GM23338 (cell line): ENCODE results near the gene CALML5. TPM values are rescaled to one million over a fixed set of nuclear protein-coding genes. Genes with fewer than 3 reads are reported as not detected.

Experiments
- ATAC-seq: fragments of 200-7000 bp; cut with Tn5 transposase; 3 replicates; pipeline ENCODE4 v1.9.1; 2020
- DNase-seq: peaks from one replicate; pipeline ENCODE4 v3.0.0-alpha.2; 2015; ENCODE audit warnings: low spot score
- H2AFZ ChIP-seq: fragments of 200-600 bp; sonication (generic); 2 replicates; pipeline ENCODE4 v1.8.0; 2016; ENCODE audit warnings: antibody characterized with exemption, mild to moderate bottlenecking, moderate library complexity
- H3F3A ChIP-seq: fragments of 200-600 bp; sonication (generic); replicated peaks from 2 replicates; pipeline ENCODE4 v1.8.0; 2017; ENCODE audit warnings: antibody characterized with exemption, mixed run types, low read depth
- H3K27ac ChIP-seq: fragments of 200-600 bp; sonication (generic); 2 replicates; pipeline ENCODE4 v1.6.1; 2016; ENCODE audit warnings: low read depth
- H3K27me3 ChIP-seq: fragments of 200-600 bp; sonication (generic); 2 replicates; pipeline ENCODE4 v1.8.0; 2016; ENCODE audit warnings: mild to moderate bottlenecking, mixed run types, moderate library complexity; ENCODE audit not compliant: insufficient read depth
- H3K36me3 ChIP-seq: fragments of 200-600 bp; sonication (generic); 2 replicates; pipeline ENCODE4 v1.8.0; 2016; ENCODE audit warnings: mild to moderate bottlenecking; ENCODE audit not compliant: insufficient read depth
- H3K4me1 ChIP-seq: fragments of 200-600 bp; sonication (generic); 2 replicates; pipeline ENCODE4 v1.8.0; 2016; ENCODE audit warnings: mild to moderate bottlenecking, moderate library complexity; ENCODE audit not compliant: insufficient read depth
- H3K4me2 ChIP-seq: fragments of 200-600 bp; sonication (generic); 2 replicates; pipeline ENCODE4 v1.7.1; 2017; ENCODE audit warnings: mixed run types
- H3K4me3 ChIP-seq: fragments of 200-600 bp; sonication (generic); 2 replicates; pipeline ENCODE4 v1.6.1; 2016; ENCODE audit warnings: mixed run types
- H3K79me2 ChIP-seq: fragments of 200-600 bp; sonication (generic); replicated peaks from 2 replicates; pipeline ENCODE4 v1.8.0; 2017; ENCODE audit warnings: mild to moderate bottlenecking; ENCODE audit not compliant: insufficient read depth
- H3K9me2 ChIP-seq: fragments of 200-600 bp; sonication (generic); 2 replicates; pipeline ENCODE4 v1.8.0; 2017; ENCODE audit not compliant: insufficient read depth
- H4K20me1 ChIP-seq: fragments of 200-600 bp; sonication (generic); replicated peaks from 2 replicates; pipeline ENCODE4 v1.8.0; 2017; ENCODE audit warnings: mild to moderate bottlenecking; ENCODE audit not compliant: insufficient read depth
- H3K27ac Mint-ChIP-seq: 2 replicates; pipeline ENCODE4 v1.8.0; 2020; ENCODE audit warnings: inconsistent platforms, mild to moderate bottlenecking, moderate library complexity, mixed read lengths
- H3K27me3 Mint-ChIP-seq: 3 replicates; pipeline ENCODE4 v1.8.0; 2022; ENCODE audit warnings: low read depth, mild to moderate bottlenecking, moderate library complexity, mixed read lengths, inconsistent platforms; ENCODE audit not compliant: insufficient read depth, poor library complexity
- H3K36me3 Mint-ChIP-seq: 3 replicates; pipeline ENCODE4 v1.8.0; 2021; ENCODE audit warnings: low read depth, mild to moderate bottlenecking, inconsistent platforms, moderate library complexity, mixed read lengths
- H3K4me1 Mint-ChIP-seq: 3 replicates; pipeline ENCODE4 v1.8.0; 2020; ENCODE audit warnings: mild to moderate bottlenecking, inconsistent platforms, mixed read lengths
- H3K4me3 Mint-ChIP-seq: 3 replicates; pipeline ENCODE4 v1.8.0; 2021; ENCODE audit warnings: moderate library complexity, mild to moderate bottlenecking, inconsistent platforms, mixed read lengths
- H3K9me3 Mint-ChIP-seq: 3 replicates; pipeline ENCODE4 v1.8.0; 2020; ENCODE audit warnings: moderate library complexity, mild to moderate bottlenecking, inconsistent platforms, mixed read lengths
- CREB1 ChIP-seq: fragments of 250-450 bp; sonication (Bioruptor Pico); IDR thresholded peaks from 2 replicates; pipeline ENCODE4 v1.5.0; 2020; ENCODE audit warnings: low read depth, mild to moderate bottlenecking, moderate library complexity
- EZH2 ChIP-seq: fragments of 200-600 bp; sonication (generic); IDR thresholded peaks from one replicate; pipeline ENCODE4 v1.8.0; 2017; ENCODE audit warnings: antibody characterized with exemption, mild to moderate bottlenecking, low read depth; ENCODE audit not compliant: unreplicated experiment
- EZH2phosphoT487 ChIP-seq: fragments of 200-600 bp; sonication (generic); IDR thresholded peaks from one replicate; pipeline ENCODE4 v1.8.1; 2018; ENCODE audit warnings: antibody characterized with exemption; ENCODE audit not compliant: unreplicated experiment
- JUNB ChIP-seq: IDR thresholded peaks from one replicate; pipeline ENCODE4 v1.6.1; 2016; ENCODE audit warnings: antibody characterized with exemption; ENCODE audit not compliant: unreplicated experiment
- NANOG ChIP-seq: IDR thresholded peaks from 2 replicates; pipeline ENCODE4 v1.6.1; 2016; ENCODE audit warnings: antibody characterized with exemption, borderline replicate concordance
- POLR2AphosphoS5 ChIP-seq: IDR thresholded peaks from 2 replicates; pipeline ENCODE4 v1.6.1; 2016; ENCODE audit warnings: antibody characterized with exemption, low read depth
- STAT1 ChIP-seq: IDR thresholded peaks from one replicate; pipeline ENCODE4 v1.6.1; 2016; ENCODE audit warnings: antibody characterized with exemption; ENCODE audit not compliant: unreplicated experiment
- ZNF114 ChIP-seq: fragments of 250-450 bp; sonication (Bioruptor Pico); IDR thresholded peaks from 2 replicates; pipeline ENCODE4 v1.5.0; 2020; ENCODE audit warnings: mild to moderate bottlenecking, moderate library complexity
- ZNF331 ChIP-seq: fragments of 250-450 bp; sonication (Bioruptor Pico); IDR thresholded peaks from 2 replicates; pipeline ENCODE4 v1.5.0; 2020; ENCODE audit warnings: low read depth, mild to moderate bottlenecking, moderate library complexity
- ZNF462 ChIP-seq: fragments of 250-450 bp; sonication (Bioruptor Pico); IDR thresholded peaks from 2 replicates; pipeline ENCODE4 v1.5.0; 2020; ENCODE audit warnings: mild to moderate bottlenecking, moderate library complexity
- polyA plus RNA-seq: library from polyadenylated mRNA; unstranded; fragments of >200 nt; fragmentation: Nextera tagmentation; extraction: Ambion mirVana; gene quantifications from 2 replicates; pipeline ENCODE4 v1.2.1, GENCODE V29; 2016
- total RNA-seq: library from RNA; depleted of rRNA; stranded (reverse); fragments of >200 nt; shearing (Covaris generic); gene quantifications from 2 replicates; pipeline ENCODE4 v1.2.3, GENCODE V29; 2014
- TF ChIP-seq, protein P1 (sequence below): IDR thresholded peaks from one replicate; pipeline ENCODE4 v1.6.1; 2018; ENCODE audit warnings: antibody characterized with exemption; ENCODE audit not compliant: unreplicated experiment
- TF ChIP-seq, protein P2 (sequence below), 2 experiments: fragments of 200-600 bp in 1 of 2; sonication (generic) in 1 of 2; conservative IDR thresholded peaks; 2 replicates each; pipeline versions ENCODE4 v1.5.1 to v1.6.1; 2016 to 2017; ENCODE audit warnings: antibody characterized with exemption in 2 of 2, low read depth in 2 of 2, mild to moderate bottlenecking in 2 of 2, moderate library complexity in 1 of 2
- TF ChIP-seq, protein P3 (sequence below): IDR thresholded peaks from 2 replicates; pipeline ENCODE4 v1.6.1; 2016; ENCODE audit warnings: antibody characterized with exemption

CALML5 gene
- total and polyA plus RNA-seq, 2 experiments from 2014 or later, result 0.40 TPM; not detected in 1

GRCh38 chr10:5492929-5493576, 6.3 kb downstream of the CALML5 start:
- no peak for ATAC-seq
- H3K27ac Mint-ChIP-seq, result no peak overlapping the region
- peaks cover 6% of the 10 kb centered on the region for H3K27me3 Mint-ChIP-seq
- Histone ChIP-seq H3F3A (no peaks in the 10 kb centered on the region), H3K4me2 (no peak overlapping the region), H3K27me3 (no peaks in the 10 kb centered on the region), H3K36me3 (no peaks in the 10 kb centered on the region), H3K27ac (no peak overlapping the region), H3K9me2 (peaks cover 7% of the 10 kb centered on the region; the same call in 1 of the 2 replicates), H3K79me2 (no peaks in the 10 kb centered on the region), H3K4me3 (no peak overlapping the region), H3K4me1 (no peaks in the 10 kb centered on the region), H4K20me1 (no peaks in the 10 kb centered on the region), H2AFZ (no peak overlapping the region)
- TF ChIP-seq EZH2 (no peak), STAT1 (no peak), JUNB (no peak), ZNF114 (no peak), ZNF462 (CRISPR knock-in tag) (no peak), EZH2phosphoT487 (no peak), NANOG (no peak), ZNF331 (CRISPR knock-in tag) (no peak), CREB1 (CRISPR knock-in tag) (no peak), POLR2AphosphoS5 (no peak)
- TF ChIP-seq, protein P1, sequence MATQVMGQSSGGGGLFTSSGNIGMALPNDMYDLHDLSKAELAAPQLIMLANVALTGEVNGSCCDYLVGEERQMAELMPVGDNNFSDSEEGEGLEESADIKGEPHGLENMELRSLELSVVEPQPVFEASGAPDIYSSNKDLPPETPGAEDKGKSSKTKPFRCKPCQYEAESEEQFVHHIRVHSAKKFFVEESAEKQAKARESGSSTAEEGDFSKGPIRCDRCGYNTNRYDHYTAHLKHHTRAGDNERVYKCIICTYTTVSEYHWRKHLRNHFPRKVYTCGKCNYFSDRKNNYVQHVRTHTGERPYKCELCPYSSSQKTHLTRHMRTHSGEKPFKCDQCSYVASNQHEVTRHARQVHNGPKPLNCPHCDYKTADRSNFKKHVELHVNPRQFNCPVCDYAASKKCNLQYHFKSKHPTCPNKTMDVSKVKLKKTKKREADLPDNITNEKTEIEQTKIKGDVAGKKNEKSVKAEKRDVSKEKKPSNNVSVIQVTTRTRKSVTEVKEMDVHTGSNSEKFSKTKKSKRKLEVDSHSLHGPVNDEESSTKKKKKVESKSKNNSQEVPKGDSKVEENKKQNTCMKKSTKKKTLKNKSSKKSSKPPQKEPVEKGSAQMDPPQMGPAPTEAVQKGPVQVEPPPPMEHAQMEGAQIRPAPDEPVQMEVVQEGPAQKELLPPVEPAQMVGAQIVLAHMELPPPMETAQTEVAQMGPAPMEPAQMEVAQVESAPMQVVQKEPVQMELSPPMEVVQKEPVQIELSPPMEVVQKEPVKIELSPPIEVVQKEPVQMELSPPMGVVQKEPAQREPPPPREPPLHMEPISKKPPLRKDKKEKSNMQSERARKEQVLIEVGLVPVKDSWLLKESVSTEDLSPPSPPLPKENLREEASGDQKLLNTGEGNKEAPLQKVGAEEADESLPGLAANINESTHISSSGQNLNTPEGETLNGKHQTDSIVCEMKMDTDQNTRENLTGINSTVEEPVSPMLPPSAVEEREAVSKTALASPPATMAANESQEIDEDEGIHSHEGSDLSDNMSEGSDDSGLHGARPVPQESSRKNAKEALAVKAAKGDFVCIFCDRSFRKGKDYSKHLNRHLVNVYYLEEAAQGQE, result no peak
- TF ChIP-seq, protein P2, sequence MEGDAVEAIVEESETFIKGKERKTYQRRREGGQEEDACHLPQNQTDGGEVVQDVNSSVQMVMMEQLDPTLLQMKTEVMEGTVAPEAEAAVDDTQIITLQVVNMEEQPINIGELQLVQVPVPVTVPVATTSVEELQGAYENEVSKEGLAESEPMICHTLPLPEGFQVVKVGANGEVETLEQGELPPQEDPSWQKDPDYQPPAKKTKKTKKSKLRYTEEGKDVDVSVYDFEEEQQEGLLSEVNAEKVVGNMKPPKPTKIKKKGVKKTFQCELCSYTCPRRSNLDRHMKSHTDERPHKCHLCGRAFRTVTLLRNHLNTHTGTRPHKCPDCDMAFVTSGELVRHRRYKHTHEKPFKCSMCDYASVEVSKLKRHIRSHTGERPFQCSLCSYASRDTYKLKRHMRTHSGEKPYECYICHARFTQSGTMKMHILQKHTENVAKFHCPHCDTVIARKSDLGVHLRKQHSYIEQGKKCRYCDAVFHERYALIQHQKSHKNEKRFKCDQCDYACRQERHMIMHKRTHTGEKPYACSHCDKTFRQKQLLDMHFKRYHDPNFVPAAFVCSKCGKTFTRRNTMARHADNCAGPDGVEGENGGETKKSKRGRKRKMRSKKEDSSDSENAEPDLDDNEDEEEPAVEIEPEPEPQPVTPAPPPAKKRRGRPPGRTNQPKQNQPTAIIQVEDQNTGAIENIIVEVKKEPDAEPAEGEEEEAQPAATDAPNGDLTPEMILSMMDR (conservative IDR thresholded peaks at IDR 0.05; ENCODE audit: low read depth in 2 of 2), result no peak
- TF ChIP-seq, protein P3, sequence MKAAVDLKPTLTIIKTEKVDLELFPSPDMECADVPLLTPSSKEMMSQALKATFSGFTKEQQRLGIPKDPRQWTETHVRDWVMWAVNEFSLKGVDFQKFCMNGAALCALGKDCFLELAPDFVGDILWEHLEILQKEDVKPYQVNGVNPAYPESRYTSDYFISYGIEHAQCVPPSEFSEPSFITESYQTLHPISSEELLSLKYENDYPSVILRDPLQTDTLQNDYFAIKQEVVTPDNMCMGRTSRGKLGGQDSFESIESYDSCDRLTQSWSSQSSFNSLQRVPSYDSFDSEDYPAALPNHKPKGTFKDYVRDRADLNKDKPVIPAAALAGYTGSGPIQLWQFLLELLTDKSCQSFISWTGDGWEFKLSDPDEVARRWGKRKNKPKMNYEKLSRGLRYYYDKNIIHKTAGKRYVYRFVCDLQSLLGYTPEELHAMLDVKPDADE, result no peak
- no peak overlapping the region for H3K4me3 Mint-ChIP-seq
- H3K4me1 Mint-ChIP-seq, result peaks cover 9% of the 10 kb centered on the region
- H3K9me3 Mint-ChIP-seq, result peaks cover 15% of the 10 kb centered on the region
- DNase-seq, result no peak
- peaks cover 11% of the 10 kb centered on the region for H3K36me3 Mint-ChIP-seq
